Muscle layer of colon (tissue), 2 donors: Measurements from ENCODE around the gene CCDC138.

ENCODE experiments used
- H3K27ac ChIP-seq: one replicate; pipeline ENCODE4 v1.7.0; 2013; ENCODE audit warnings: low read depth, mild to moderate bottlenecking, low read length, moderate library complexity
- H3K27me3 ChIP-seq, 2 donors: one replicate each; pipeline ENCODE4 v1.7.0; 2013; ENCODE audit warnings: low read length in 2 of 2, mild to moderate bottlenecking in 2 of 2; ENCODE audit not compliant: insufficient read depth in 2 of 2, control insufficient read depth in 1 of 2
- H3K36me3 ChIP-seq: one replicate; pipeline ENCODE4 v1.7.0; 2013; ENCODE audit warnings: mild to moderate bottlenecking, low read length; ENCODE audit not compliant: insufficient read depth
- H3K4me1 ChIP-seq: one replicate; pipeline ENCODE4 v1.7.0; 2013; ENCODE audit warnings: mild to moderate bottlenecking, low read length; ENCODE audit not compliant: insufficient read depth
- H3K4me3 ChIP-seq, 2 donors: one replicate each; pipeline ENCODE4 v1.7.0; 2013; ENCODE audit warnings: low read length in 2 of 2, low read depth in 1 of 2, mild to moderate bottlenecking in 1 of 2, moderate library complexity in 1 of 2
- H3K9ac ChIP-seq: one replicate; pipeline ENCODE4 v1.7.0; 2013; ENCODE audit warnings: low read length
- H3K9me3 ChIP-seq: one replicate; pipeline ENCODE4 v1.7.0; 2013; ENCODE audit warnings: mild to moderate bottlenecking, low read length
- donor health status: abdominal sarcoma.
- donor health status: Adenocarcinoma of cecum.

Gene CCDC138

DNA sequence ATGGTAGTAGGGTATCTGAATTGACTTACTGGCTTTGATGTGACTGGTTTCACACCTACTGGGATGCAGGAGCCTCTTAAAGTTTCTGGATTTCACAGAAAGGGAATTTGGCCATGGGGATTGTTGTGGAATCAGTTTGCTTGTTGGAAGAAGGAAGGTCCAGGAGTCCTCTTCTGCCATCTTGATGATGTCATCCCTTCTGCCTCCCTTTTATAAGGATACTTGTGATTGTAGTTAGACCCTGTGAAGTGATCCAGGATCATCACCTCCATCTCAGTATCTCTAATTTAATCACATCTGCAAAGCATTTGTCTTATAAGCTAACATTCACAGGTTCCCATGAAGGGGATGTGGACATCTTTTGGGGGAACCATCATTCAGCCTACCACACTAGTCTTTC, 79.5 kb downstream of the CCDC138 start:
- no peaks in the 10 kb centered on the region for H3K9me3 ChIP-seq
- H3K36me3 ChIP-seq = no peaks in the 10 kb centered on the region
- no peak overlapping the region for H3K27ac ChIP-seq
- no peaks in the 10 kb centered on the region for H3K27me3 ChIP-seq
- H3K9ac ChIP-seq = no peak overlapping the region
- no peak overlapping the region for H3K4me3 ChIP-seq
- no peaks in the 10 kb centered on the region for H3K4me1 ChIP-seq

DNA sequence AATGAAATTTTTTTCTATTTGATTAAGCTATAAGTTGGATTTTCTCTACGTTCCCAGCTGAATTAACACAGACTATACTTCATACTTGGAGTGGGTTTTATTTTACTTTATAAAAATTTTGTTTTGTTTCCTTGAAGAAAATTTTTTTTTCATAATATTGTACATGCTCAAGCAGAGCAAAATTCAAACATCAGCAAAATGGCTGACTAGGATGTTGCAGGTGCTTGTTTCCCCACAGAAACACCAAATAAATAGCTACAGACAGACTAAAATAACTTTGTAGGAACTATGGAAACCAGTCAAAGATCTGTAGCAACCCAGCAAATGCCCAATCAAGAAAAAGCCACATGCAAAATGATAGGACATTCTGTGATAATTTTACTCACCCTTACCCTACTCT, 82.3 kb downstream of the CCDC138 start:
- Histone ChIP-seq H3K4me1 (no peaks in the 10 kb centered on the region), H3K9ac (no peak overlapping the region), H3K4me3 (no peak overlapping the region), H3K27me3 (no peaks in the 10 kb centered on the region), H3K36me3 (no peaks in the 10 kb centered on the region), H3K27ac (no peak overlapping the region), H3K9me3 (no peaks in the 10 kb centered on the region)

DNA sequence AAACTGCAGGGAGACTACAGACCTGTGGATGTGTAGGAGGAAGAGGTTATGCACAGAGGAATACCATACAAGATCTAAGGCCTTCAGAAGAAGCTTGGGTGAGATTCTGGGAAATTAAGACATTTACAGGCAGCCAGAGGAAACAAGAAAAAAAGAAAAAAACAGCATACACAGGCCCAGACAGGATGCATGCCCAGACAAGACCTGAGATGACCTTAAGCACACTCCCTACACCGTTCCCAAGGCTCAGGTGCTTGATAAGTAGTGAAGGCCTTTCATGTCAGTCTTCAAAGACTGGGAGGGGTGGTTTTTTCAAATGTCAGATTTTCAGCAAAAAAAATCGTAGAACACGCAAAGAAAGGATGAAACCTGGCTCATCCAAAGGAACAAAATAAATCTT, 83.0 kb downstream of the CCDC138 start:
- H3K9ac ChIP-seq = no peak overlapping the region
- no peaks in the 10 kb centered on the region for H3K27me3 ChIP-seq
- no peaks in the 10 kb centered on the region for H3K9me3 ChIP-seq
- no peak overlapping the region for H3K27ac ChIP-seq
- no peaks in the 10 kb centered on the region for H3K36me3 ChIP-seq
- no peaks in the 10 kb centered on the region for H3K4me1 ChIP-seq
- H3K4me3 ChIP-seq = no peak overlapping the region

DNA sequence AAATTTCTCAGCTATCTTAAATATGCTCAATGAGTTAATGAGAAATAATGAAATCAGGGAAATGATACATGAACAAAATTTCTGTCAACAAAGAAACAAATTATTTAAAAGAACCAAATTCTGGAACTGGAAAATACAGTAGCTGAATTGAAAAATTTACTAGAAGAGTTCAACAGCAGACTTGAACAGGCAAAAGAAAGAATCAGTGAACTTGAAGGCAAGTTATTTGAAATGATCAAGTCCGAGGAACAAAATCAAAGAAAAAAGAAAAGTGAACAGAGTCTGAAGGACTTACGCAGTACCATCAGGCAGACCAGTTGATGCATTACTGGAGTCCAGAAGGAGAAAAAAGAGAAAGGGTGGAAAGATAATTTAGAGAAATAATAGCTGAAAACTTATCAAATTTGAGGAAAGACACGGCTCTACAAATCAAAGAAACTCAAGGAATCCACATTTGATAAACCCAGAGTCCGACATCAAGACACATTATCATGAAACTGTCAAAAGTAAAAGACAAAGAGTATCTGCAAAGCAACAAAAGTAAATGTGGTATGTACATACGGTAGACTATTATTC, 83.6 kb downstream of the CCDC138 start:
- H3K9me3 ChIP-seq = no peaks in the 10 kb centered on the region
- H3K27me3 ChIP-seq = no peaks in the 10 kb centered on the region
- H3K4me1 ChIP-seq = no peaks in the 10 kb centered on the region
- no peak overlapping the region for H3K9ac ChIP-seq
- no peak overlapping the region for H3K27ac ChIP-seq
- H3K36me3 ChIP-seq = no peaks in the 10 kb centered on the region
- H3K4me3 ChIP-seq = no peak overlapping the region

DNA sequence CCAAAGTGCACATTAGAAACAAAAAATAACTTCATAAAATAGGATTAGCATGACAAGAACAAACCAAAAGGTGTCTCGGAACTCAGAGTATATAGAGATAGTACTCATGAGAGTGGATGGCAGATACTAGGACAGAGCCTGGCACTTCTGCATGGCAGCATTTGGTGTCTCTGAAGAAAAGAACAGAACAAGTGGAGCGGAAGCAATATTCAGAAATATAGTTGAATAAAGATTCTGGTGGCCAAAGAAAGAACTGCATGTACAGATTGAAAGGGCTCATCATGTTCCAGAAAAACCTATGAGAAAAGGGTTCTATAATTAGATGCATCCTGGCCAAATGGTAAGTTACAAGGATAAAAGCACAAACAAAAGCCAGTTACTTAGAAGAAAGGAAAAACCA, 90.9 kb downstream of the CCDC138 start:
- Histone ChIP-seq H3K4me3 (no peak overlapping the region), H3K27ac (no peak overlapping the region), H3K27me3 (no peaks in the 10 kb centered on the region), H3K4me1 (no peaks in the 10 kb centered on the region), H3K36me3 (no peaks in the 10 kb centered on the region), H3K9me3 (no peaks in the 10 kb centered on the region), H3K9ac (no peak overlapping the region)

DNA sequence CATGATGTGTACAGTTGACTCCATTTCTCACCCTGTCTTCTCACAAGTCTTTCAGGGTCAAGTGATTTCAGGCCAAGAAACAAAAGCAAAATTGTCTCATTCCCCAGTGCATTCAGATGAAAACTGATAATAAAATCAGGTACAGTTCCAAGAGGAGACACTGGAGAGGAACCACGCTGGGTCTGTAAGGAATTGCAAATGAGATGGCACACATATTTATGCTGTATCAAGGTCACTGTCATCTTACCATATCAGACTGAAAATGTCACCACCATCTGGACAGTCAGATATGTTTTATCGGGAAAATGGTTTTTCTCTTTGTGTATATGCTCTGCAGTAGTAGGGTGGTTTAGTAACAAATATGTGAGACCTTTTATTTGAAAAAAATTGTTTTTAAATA, 91.7 kb downstream of the CCDC138 start:
- H3K9ac ChIP-seq = no peak overlapping the region
- H3K36me3 ChIP-seq = no peaks in the 10 kb centered on the region
- H3K27me3 ChIP-seq = no peaks in the 10 kb centered on the region
- no peaks in the 10 kb centered on the region for H3K9me3 ChIP-seq
- no peak overlapping the region for H3K4me3 ChIP-seq
- H3K4me1 ChIP-seq = no peaks in the 10 kb centered on the region
- H3K27ac ChIP-seq = no peak overlapping the region

DNA sequence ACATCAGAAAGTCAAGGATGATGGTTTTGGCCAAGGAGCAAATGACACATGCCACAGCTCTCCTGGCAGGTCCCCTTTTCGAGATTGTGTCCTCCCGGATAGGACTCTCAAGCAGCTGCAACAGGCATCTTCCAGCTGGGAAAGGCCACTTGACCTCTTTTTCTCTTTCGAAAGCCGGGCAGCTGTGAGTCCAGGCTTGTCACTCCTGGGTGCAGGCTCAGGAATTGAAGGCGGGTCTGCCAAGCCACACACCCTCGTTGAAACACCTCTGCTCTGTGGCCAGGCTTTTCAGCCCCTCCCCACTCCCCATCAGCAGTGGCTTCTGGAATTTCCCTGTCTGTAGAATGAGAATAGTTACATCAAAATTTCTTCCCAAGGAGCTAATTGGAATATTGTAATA, 98.0 kb downstream of the CCDC138 start:
- no peaks in the 10 kb centered on the region for H3K9me3 ChIP-seq

DNA sequence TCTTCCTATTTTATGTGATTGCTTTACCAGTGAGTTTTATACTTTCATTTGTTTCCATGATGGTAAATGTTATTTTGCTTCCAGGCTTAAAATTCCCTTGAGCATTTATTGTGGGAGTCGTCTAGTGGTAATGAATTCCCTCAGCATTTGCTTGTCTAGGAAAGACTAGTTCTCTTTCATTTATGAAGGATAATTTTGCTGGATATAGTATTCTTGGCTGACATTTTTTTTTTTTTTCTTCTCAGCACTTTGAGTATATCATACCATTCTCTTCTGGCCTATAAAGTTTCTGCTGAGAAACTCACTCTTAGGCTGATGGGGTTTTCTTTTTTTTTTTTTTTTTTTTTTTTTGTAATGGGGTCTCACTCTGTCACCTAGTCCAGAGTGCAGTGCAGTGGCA, 103.3 kb downstream of the CCDC138 start:
- no peaks in the 10 kb centered on the region for H3K4me1 ChIP-seq
- H3K9ac ChIP-seq = no peak overlapping the region
- no peaks in the 10 kb centered on the region for H3K9me3 ChIP-seq
- H3K36me3 ChIP-seq = no peaks in the 10 kb centered on the region
- H3K27ac ChIP-seq = no peak overlapping the region
- H3K4me3 ChIP-seq = no peak overlapping the region
- no peaks in the 10 kb centered on the region for H3K27me3 ChIP-seq

More for the DNA sequence above, 98.0 kb downstream of the CCDC138 start:
- H3K9ac ChIP-seq = no peak overlapping the region
- H3K4me3 ChIP-seq = no peak overlapping the region
- no peaks in the 10 kb centered on the region for H3K27me3 ChIP-seq
- H3K27ac ChIP-seq = no peak overlapping the region
- no peaks in the 10 kb centered on the region for H3K4me1 ChIP-seq
- H3K36me3 ChIP-seq = no peaks in the 10 kb centered on the region

DNA sequence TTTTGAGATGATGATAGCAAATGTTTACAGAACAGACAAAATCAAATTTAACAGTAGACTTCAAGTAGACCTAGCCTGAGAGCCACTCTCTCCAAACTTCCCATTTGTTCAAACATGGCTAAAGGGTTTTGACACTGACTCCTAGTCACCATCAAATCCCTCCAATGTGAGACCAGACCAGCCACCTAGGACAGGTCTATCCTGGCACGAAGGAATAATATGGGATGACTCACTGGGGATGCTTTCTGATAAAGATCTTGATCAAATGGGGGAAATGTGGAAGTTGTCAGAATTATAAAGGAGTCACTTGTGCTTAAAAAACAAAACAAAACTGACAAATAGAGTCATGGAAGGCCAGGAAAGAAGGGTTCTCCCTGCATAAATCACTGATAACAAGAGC, 106.7 kb downstream of the CCDC138 start:
- Histone ChIP-seq H3K27me3 (no peaks in the 10 kb centered on the region), H3K9me3 (no peaks in the 10 kb centered on the region), H3K27ac (no peak overlapping the region), H3K4me3 (no peak overlapping the region), H3K36me3 (no peaks in the 10 kb centered on the region), H3K9ac (no peak overlapping the region), H3K4me1 (peaks cover 8% of the 10 kb centered on the region)

DNA sequence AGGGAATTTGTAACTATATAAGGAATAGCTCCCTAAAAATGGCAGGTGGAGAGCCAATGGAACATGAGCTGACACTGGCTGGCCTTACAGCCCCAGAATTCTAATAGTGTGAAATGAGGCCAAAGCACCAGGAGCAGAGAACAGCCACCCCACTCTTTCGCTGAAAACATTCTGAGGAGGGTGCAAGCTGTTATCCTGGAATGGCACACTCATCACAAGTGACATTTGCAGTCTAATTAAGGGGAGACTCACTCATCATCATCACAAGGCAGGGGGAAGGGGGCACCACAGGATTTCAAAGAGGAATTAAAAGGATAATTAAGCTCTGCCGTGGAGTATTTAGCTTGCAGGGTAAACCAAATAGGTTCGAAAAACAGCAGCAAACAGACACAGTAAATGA, 108.2 kb downstream of the CCDC138 start:
- Histone ChIP-seq H3K27ac (no peak overlapping the region), H3K9ac (no peak overlapping the region), H3K27me3 (no peaks in the 10 kb centered on the region), H3K36me3 (no peaks in the 10 kb centered on the region), H3K4me3 (no peak overlapping the region), H3K4me1 (peaks cover 8% of the 10 kb centered on the region), H3K9me3 (no peaks in the 10 kb centered on the region)

DNA sequence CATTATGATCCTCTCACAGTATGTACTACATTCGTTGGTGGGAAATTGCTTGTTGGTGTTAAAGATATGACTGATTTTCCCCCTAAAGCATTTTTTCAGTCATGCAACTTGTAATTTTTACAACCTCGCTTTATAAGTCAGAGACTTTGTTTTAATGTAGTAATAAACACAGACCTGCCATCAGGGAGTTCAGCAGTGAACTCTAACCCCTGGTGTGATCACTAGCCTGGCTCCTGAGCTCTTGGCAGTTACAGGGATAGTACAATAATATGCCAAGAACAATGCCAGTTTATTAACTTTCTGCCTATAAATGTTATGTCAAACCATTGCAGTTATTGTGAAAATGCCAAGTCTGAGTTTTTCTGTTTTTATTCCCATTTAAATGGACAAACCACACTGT, 108.6 kb downstream of the CCDC138 start:
- H3K9me3 ChIP-seq = no peaks in the 10 kb centered on the region
- H3K9ac ChIP-seq = no peak overlapping the region
- no peaks in the 10 kb centered on the region for H3K27me3 ChIP-seq
- H3K4me1 ChIP-seq = peaks cover 8% of the 10 kb centered on the region
- no peaks in the 10 kb centered on the region for H3K36me3 ChIP-seq
- no peak overlapping the region for H3K4me3 ChIP-seq
- H3K27ac ChIP-seq = no peak overlapping the region

DNA sequence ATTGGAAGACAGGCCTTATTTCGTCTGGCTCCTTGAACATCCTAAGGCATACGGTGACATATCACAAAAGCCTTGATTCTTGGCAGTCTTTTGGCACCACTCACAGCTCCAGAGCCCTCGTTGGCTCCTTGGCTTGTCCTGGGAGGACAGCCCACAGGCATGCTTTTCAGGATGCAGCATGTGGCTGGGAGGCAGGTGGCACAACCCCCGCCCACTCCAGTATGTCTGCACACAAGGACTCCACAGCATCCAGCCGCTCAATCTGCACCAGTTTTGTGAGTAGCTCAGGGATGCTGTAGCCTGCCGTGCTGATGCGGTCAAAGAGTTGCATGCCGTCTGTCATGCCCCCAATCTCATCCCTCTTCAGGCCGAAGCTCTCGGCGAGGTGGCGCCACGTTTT, 110.2 kb downstream of the CCDC138 start:
- Histone ChIP-seq H3K4me1 (peaks cover 8% of the 10 kb centered on the region), H3K9ac (no peak overlapping the region), H3K9me3 (no peaks in the 10 kb centered on the region), H3K27ac (no peak overlapping the region), H3K4me3 (no peak overlapping the region), H3K27me3 (no peaks in the 10 kb centered on the region), H3K36me3 (no peaks in the 10 kb centered on the region)
